GM21576 (cell line): ENCODE data around the gene THSD7B.
"Not testable (repeated sequence)": the region's sequence is repeated elsewhere in the genome, so short reads cannot be mapped to it uniquely, and the experiment has no call there.

ENCODE experiments used
- ATAC-seq: cut with Tn5 transposase; IDR thresholded peaks from one replicate; pipeline ENCODE4 v1.9.1; 2021; ENCODE audit warnings: mild to moderate bottlenecking, moderate library complexity; ENCODE audit not compliant: unreplicated experiment

Gene THSD7B, protein sequence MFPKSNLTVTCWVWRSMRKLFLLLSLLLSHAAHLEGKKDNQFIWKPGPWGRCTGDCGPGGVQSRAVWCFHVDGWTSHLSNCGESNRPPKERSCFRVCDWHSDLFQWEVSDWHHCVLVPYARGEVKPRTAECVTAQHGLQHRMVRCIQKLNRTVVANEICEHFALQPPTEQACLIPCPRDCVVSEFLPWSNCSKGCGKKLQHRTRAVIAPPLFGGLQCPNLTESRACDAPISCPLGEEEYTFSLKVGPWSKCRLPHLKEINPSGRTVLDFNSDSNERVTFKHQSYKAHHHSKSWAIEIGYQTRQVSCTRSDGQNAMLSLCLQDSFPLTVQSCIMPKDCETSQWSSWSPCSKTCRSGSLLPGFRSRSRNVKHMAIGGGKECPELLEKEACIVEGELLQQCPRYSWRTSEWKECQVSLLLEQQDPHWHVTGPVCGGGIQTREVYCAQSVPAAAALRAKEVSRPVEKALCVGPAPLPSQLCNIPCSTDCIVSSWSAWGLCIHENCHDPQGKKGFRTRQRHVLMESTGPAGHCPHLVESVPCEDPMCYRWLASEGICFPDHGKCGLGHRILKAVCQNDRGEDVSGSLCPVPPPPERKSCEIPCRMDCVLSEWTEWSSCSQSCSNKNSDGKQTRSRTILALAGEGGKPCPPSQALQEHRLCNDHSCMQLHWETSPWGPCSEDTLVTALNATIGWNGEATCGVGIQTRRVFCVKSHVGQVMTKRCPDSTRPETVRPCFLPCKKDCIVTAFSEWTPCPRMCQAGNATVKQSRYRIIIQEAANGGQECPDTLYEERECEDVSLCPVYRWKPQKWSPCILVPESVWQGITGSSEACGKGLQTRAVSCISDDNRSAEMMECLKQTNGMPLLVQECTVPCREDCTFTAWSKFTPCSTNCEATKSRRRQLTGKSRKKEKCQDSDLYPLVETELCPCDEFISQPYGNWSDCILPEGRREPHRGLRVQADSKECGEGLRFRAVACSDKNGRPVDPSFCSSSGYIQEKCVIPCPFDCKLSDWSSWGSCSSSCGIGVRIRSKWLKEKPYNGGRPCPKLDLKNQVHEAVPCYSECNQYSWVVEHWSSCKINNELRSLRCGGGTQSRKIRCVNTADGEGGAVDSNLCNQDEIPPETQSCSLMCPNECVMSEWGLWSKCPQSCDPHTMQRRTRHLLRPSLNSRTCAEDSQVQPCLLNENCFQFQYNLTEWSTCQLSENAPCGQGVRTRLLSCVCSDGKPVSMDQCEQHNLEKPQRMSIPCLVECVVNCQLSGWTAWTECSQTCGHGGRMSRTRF (N-terminal part only)

DNA sequence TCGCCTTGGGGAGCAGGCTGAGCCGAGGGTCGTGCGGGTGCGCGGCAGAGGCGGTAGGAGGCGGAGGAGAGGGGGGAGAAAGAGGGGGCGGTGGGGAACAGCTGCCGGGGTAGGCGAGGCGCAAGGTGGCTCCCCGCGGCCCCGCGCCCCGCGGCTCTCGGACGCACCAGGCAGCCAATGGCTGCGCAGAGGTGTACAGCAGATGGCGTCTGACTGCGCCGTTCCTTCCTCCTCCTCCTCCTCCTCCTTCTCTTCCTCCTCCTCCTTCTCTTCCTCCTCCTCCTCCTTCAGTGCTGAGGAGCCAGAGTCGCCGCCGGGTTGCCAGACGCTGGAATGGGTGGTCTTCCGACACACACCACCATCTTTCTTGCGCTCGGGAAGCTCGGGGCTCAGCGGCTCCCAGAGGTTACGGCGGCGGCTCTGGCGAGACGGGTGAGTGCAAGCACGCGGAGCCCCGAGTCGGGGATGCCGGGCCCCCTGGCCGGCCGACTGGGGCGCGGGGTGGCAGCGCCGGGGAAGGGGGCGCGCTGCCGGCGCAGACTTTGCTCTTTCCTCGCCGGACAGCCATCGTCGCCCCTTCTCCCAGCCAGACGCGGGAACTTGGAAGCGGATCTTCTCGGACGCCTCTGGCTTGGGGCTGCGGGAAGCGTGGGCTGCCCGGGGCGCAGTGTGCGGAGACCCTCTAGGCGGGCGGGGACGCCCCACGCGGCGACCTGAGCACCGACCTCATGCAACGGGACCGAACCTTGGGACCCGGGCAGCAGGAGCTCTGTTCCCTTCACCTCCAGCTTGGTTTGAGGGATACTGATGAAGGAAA lies at the start of gene THSD7B:
Gene THSD7B (plus strand): TSS at position 290 of the 817 bp plus-strand sequence. CDS start 116,634 bp downstream, outside the sequence.
- no peak for ATAC-seq

DNA sequence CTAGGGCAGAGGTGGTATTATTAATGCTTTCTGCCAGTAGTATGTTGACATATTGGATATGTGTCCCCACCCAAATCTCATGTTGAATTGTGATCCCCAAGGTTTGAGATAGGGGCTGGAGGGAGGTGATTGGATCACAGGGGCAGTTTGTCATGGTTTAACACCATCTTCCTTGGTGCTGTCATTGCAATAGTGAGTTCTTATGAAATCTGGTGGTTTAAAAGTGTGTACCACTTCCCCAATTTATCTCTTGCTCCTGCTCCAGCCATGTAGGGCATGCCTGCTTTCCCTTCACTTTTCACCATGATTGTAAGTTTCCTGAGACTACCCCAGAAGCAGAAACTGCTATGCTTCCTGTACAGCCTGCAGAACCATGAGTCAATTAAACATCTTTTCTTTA lies 47.1 kb upstream of the THSD7B start:
- no peak for ATAC-seq

DNA sequence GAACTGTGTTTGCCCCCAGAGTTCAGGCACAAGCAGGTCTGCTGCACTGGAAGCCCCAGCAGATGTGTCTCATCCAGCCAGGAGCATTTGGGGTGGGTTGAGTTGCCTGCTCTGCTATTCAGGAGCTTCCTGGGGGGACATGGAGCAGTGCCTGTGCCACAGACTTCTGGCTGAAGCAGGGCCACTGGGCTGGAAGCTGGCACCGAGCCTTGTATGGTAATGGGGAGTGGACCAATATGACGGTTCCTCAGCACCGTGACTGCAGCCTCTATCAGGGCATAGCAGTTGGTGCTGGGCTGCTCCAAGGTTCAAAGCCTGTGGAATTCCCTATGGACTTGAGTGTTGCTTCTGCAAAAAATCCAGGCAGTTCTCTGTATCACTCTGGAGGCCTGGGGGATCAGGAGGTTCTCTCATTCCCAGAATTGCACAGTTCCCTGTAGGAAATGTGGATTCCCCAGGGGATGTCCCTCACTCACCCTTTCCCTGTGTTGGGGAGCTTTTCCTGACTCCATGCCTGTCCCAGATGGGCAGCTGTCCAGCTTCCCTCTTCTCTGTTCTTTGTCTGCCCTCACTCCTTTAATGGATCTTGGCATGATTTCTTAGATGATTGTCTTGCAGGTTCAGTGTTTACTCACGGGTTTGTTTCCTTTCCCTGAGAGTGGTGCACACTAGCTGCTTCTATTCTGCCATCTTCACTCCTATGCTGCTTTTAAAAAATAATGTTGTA lies 37.2 kb upstream of the THSD7B start:
- no peak for ATAC-seq

DNA sequence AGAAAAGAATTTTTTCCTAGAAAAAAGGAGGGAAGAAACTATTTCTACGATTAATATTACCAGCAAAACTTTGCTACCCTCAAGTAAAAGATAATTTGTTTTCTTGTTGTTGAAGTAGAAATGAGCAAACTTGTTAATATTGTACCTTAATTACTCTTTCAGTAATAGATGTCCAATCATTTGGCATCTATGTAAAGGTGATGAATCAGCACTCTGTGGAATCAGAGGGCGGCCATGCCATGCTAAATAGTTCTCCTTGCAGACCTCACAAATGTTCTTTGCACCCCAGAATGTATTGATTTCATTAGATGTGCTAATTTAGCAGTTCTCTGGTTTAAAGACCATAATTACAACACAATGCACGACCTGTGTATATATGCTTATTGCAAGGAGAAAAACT lies 29.1 kb upstream of the THSD7B start:
- no peak for ATAC-seq

DNA sequence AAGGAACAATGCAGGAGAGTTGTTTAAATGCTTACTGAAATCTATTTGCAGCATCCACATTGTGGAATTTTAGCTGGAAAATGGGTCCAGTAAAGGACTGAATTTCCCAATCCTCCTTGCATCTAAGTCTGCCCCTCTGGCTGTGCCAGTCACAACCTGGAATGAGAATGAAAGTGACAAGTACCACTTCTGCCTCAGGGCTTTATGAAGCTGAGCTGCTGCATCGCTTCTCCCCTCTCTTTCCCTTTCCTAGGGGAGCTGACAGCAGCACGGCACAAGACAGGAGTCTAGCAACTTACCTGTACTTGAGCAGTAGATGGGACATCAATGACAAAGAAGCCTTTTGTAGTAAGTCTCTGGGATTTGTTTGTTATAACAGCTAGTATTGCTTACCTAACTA lies 27.3 kb upstream of the THSD7B start:
- ATAC-seq = no peak

DNA sequence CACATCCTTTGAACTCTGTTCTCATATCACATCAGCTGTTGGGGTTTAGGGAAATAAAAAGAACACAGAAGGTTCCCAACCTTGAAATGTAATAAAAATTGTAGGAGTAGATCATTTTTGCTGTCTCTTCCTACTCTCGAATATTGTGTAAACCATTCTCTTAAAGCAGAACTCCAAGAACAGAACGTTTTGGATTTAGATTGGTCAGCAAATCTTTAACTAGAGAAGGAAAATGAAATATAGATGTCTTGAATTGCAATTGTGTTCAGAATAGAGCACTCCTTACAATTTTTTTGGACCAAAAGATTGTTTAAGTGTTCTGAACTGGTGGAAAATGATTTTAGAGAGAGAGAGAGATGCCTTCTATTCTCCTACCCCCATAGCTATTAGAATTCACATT lies 23.9 kb upstream of the THSD7B start:
- ATAC-seq = no peak

DNA sequence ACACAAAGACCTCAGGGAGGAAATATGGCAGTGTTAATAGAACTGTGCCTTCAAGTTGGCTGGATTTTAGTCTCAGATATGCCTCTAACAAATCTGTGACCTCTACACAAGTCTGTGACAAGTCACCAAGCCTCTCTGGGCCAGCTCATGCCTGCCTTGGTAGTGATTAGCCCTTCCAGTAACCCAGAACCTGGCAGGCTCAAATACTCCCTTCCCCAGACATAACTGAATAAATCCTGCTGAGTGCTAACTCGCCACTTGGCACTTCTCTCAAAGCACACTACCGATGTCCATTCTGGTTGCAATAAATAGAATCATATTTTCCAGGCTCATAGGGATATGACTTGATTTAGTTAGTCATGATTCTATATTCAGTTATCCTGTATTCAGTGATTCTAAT lies 15.3 kb upstream of the THSD7B start:
- ATAC-seq = no peak

DNA sequence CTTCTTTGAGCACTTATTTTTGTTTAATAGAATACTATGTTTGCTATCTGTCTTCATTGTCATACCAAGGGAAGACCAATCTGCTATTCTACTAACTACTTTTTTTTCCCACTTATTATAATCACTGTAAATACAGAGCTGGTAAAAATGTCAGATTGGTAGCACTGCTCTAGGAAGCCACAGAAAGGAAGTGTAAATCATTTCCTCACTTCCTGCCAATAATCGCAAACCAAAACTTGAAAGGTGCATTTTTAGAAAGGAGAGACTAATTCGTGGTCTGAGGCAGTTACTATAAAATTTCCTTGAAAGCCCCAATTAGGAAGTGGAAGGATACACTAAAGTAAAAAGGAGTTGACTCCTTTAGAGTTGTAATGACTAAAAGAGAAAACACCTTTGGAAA lies 13.9 kb upstream of the THSD7B start:
- ATAC-seq = no peak

DNA sequence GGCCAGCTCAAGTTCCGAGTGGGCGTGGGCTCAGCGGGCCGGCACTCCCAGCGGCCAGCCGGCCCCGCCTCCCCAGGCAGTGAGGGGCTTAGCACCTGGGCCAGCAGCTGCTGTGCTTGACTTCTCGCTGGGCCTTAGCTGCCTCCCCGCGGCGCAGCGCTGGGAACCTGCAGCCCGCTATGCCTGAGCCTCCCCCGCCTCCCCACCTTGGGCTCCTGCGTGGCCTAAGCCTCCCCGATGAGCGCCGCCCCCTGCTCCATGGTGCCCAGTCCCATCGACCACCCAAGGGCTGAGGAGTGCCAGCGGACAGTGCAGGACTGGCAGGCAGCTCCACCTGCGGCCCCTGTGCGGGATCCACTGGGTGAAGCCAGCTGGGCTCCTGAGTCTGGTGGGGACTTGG lies 6.8 kb upstream of the THSD7B start:
- ATAC-seq = not testable (repeated sequence)

DNA sequence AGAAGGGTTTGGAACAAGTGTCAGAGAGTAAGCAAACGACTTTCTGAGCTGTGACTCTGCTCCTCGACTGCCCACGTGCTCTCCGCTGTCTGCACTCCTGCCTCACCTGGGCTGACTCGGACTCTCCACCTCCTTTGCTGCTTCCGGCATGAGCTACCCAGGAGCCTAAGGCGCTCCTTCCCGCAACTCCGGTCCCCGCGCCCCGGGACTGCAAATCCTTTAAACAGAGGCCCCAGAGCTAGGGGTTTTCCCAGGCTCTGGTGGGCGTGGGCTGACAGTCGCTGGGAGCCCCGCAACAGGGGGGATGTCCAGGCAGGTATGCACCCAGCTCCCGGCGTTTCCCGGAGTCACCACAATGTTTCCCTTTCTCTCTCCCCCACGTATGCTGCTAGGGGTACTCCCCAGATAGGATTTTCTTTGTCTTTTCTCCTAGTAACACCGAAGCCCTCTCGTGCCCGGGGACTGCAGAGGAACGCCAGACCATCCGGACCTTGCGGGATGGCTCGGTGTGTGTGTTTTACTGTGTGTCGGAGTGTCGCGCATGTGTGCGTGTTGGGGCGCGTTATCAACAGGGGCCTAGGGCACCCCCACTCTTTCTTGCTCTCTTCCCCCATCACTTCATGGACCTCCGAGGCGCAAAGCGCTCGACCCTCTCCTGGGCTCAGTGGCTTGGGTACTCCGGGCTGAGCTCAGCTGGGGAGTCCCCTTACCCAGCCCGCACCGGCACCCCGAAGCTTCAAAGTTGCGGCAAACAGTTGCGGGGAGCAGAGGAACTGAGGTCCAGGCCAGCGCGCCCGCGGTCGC lies 691 bp upstream of the THSD7B start:
- no peak for ATAC-seq

DNA sequence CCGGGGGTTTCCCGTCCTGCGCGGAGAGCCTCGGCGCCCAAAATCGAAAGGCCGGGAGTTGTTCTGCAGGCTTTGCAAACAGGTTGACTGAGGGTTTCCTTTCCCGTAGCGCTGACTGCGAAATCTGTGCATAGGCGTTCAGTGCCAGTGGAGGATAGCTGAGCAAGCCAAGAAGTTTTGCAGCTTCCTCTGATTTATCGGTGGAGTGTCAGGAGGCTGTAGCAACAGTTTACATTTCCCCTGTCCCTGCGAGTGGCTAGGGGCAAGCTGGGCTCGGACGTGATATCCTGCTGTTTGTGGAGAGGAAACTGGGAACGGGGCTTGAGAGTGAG lies 694 bp downstream of the THSD7B start:
- no peak for ATAC-seq

DNA sequence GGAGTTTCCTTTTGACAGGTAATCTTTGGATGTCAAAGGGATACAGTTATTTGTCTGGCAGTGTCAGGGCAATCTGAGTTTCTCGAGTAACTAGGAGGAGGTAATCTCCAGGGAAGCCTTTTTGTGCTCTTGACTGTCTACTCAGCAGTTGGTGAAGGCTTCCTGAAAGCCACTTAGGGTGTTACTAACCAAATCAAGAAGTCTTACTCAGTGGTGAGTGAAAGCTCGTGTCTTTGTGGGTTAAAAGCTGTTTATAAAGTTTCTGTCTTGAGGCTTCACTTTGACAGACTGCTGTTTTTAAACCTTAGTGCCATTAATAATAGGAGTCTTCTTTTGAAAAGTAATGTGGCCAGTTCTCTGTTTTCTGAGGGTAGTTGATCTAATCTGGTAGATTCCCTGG lies 1.7 kb downstream of the THSD7B start:
- ATAC-seq = no peak

DNA sequence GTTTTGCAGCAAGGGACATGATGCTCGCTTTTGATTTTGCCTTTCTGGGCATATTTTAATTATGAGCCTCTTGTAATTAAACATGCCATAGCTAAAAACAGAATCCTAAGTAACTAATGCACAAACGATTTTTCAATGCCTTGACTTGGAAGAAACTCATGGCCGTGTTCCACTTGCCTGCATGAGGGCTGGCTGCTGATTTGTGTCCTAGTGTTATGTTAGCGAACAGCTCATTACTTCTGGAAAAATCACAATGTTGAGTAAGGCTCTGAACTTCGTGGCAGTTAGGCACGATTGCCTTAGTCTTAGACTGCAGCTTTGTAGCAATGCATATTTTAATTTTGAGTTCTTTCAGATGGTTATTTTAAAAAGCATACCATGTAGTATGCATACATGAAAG lies 4.5 kb downstream of the THSD7B start:
- ATAC-seq = no peak

DNA sequence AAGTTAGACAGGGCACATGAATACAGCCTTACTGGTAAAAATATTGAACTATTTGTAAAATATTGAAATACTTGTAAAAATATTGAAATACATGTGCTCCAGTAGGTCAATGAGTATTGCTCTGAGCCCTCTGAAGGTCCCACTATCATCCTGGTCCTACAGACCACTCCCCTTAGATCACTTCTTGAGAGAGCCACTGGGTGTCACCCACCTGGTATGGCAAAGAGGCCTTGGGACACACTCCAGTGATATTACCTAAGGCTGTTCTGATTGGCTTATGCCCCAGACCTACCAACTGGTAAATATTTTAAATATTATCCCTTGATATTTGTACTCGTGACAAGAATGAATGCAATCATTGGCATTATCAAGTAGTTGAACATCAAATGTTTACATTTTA lies 5.0 kb downstream of the THSD7B start:
- no peak for ATAC-seq

DNA sequence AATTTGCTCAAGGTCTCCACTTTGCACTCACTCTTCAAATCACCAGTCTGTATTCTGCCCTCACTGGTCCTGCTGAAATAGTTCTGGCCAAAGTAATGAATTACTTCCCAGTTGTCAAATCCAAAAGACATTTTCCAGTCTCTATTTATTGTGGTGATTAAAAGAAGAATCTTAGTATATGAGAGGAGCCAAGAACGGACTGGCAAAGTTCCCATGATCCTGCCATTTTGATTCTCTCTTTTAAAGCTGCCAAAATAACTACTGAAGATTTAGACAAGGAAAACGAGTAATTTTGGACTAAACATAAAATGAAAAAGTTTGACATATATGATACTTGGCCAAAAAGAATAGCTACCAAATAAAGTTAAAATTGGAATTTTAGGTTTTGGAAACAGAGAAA lies 12.0 kb downstream of the THSD7B start:
- ATAC-seq = no peak

DNA sequence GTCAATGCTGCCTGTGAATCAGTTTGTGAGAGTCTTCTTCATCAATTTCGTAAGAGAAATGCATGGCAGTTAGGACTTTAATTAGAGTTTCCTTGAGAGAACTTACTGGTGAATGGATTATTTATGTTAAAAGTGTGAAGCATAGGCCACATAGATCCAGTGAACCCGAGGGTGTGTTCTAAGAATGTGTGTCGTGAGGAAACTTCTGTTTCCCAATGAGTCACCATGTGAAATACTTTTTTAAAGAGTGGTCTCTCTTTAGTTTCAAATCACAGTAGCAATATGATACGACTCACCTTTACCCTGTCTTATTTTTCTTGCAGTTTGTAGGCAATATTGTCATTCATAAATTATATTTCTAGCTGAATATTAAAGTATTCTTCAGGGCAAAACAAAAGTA lies 18.5 kb downstream of the THSD7B start:
- ATAC-seq = no peak

DNA sequence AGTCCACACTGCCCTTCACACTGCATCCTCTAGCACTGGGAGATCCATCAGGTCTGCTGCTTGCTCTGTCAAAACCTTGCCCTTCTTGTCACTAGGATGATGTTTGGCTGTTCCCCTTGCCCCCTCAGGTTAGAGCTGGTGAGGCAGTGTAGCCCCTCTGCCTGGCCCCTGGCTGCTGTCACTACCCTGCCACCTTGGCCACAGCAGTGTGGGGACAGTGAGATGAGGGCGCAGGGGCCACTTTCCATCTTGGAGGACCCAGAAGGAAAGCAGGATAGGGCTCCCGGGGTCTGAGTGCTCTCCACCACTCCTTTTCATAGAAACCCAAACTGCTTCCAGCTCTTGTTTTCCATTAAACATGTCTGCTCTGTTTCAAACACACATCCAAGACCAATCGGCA lies 19.9 kb downstream of the THSD7B start:
- ATAC-seq = no peak

DNA sequence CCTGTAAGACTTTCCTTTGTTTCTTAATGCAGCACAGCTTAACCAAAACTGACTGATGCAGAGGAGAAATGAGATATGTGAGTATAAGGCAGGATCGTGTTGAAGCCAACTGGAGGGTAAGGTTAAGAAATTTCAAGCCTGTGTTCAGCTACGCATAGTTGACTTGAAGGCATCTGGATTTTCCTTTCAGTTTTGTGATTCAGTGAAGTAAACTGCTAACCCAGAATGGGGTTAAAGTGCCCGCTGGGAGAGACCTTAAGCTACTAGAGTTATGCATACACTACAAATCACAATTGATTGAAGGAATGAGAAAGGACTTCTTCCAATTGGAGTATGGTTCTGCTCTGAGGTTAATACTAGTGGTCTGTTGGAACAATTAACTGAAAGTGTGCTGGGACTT lies 22.6 kb downstream of the THSD7B start:
- no peak for ATAC-seq

DNA sequence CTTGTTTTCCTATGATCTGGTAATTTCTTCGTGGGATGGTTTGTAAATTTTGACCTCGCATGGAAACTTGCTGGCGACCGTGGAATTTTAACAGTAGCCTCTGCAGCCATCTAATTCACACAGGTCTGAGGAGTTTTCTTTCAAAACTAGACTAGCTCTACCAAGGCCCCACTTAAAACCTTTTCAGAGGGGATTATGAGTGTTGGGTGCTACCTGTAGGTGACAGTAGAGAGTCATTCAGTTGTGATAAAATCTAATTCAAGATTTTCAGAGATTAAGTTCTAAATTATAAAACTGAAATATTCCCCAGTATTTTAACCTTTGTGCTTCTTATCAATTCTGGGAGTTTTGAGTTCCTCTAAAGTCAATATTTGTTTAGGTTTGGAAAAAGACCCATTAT lies 31.0 kb downstream of the THSD7B start:
- no peak for ATAC-seq
